ENCODE results near the gene GPC6. TPM values are rescaled to one million over a fixed set of nuclear protein-coding genes. Genes with fewer than 3 reads are reported as not detected.

GPC6 gene
- total RNA-seq, 1 experiment from 2014 or later, result 0.22 TPM

- TF ChIP-seq RAD21 (IDR thresholded peaks at IDR 0.05; ENCODE audit: low read depth) (no peak), FOSL1 (IDR thresholded peaks at IDR 0.05; ENCODE audit: low read depth) (no peak), CEBPB (IDR thresholded peaks at IDR 0.05; ENCODE audit: low read depth) (no peak), CTCF (IDR thresholded peaks at IDR 0.05 in 2 of 3, conservative IDR thresholded peaks at IDR 0.05 in 1 of 3; ENCODE audit: borderline replicate concordance in 1 of 3, insufficient read depth in 1 of 3, low read depth in 2 of 3, low read length in 2 of 3) (no peak), JUND (IDR thresholded peaks at IDR 0.05) (no peak), SRF (IDR thresholded peaks at IDR 0.05; ENCODE audit: low read depth) (no peak), ZNF274 (IDR thresholded peaks at IDR 0.05; ENCODE audit: low read depth, low read length) (no peak), ZFX (IDR thresholded peaks at IDR 0.05) (no peak), POLR2A (IDR thresholded peaks at IDR 0.05; ENCODE audit: borderline replicate concordance, extremely low read depth, insufficient read depth, insufficient read length) (no peak)
Observed at GRCh38 chr13:94248454-94249228, 1022.0 kb downstream of the GPC6 start (continued).

- RAD21 ChIA-PET (ENCODE audit: low non-redundant PET in 1 of 2, low total read pairs in 2 of 2, uncharacterized antibody in 2 of 2, unreplicated experiment in 2 of 2), result no interaction called here
- Histone ChIP-seq H3K36me3 (ENCODE audit: control insufficient read depth in 1 of 2, insufficient read depth in 2 of 2, low read length in 2 of 2) (no peaks in the 10 kb centered on the region), H3K4me3 (replicated peaks in 1 of 2; ENCODE audit: low read depth in 1 of 2, low read length in 2 of 2) (no peak overlapping the region), H3K9ac (ENCODE audit: low read length) (no peak overlapping the region), H3K4me1 (ENCODE audit: control insufficient read depth in 1 of 2, insufficient read depth in 2 of 2, low read length in 2 of 2) (no peaks in the 10 kb centered on the region), H3K27me3 (ENCODE audit: insufficient read depth, low read length) (no peaks in the 10 kb centered on the region), H2AFZ (ENCODE audit: low read depth, low read length, poor library complexity, severe bottlenecking) (no peak overlapping the region), H3K4me2 (ENCODE audit: low read length) (no peak overlapping the region), H4K20me1 (ENCODE audit: insufficient read depth) (no peaks in the 10 kb centered on the region), H3K9me3 (ENCODE audit: control insufficient read depth in 1 of 2, insufficient read depth in 1 of 2, low read depth in 1 of 2, low read length in 2 of 2) (peaks cover 6 to 10% of the 10 kb centered on the region in 2 experiments; a peak in 1 of 4 replicates), H3K27ac (ENCODE audit: low read depth, low read length) (no peak overlapping the region), H3K79me2 (ENCODE audit: insufficient read depth, low read length) (no peaks in the 10 kb centered on the region), H3K9me2 (ENCODE audit: insufficient read depth) (no peaks in the 10 kb centered on the region)
- intact Hi-C loops (cut with micrococcal nuclease), result no loop called here
- CTCF ChIA-PET, result no interaction called here
- POLR2A ChIA-PET, result no interaction called here
- BruUV-seq (replicated peaks), result no TSS peak
- DNase-seq (ENCODE audit: low read depth, low spot score), result no peak
- ATAC-seq, result no peak
- TF ChIP-seq EGR1 (IDR thresholded peaks at IDR 0.05; ENCODE audit: low read depth) (no peak), EZH2 (IDR thresholded peaks at IDR 0.05) (no peak), ELF1 (IDR thresholded peaks at IDR 0.05; ENCODE audit: borderline replicate concordance, low read depth) (no peak), SIN3A (IDR thresholded peaks at IDR 0.05; ENCODE audit: low read depth) (no peak), ZNF274 (IDR thresholded peaks at IDR 0.05; ENCODE audit: low read depth, low read length) (no peak), FOSL1 (IDR thresholded peaks at IDR 0.05; ENCODE audit: low read depth) (no peak)
Observed at GRCh38 chr13:94249512-94249911, 1022.9 kb downstream of the GPC6 start.
